Tibial nerve (tissue), 4 donors: ENCODE measurements around the gene VGLL4.

Source experiments
- EP300 ChIP-seq, 2 donors: sonication (generic); formaldehyde crosslinking; IDR thresholded peaks; one replicate each; pipeline ENCODE4 v1.6.1; 2017; ENCODE audit warnings: antibody characterized with exemption in 2 of 2, mild to moderate bottlenecking in 1 of 2
- TF ChIP-seq, protein P1 (sequence below), 5 experiments: fragments of 200-600 bp in 3 of 5; fragments of 450-650 bp in 2 of 5; sonication (generic) in 3 of 5; IDR thresholded peaks; one replicate each; pipeline ENCODE4 v1.5.1; 2016 to 2019; ENCODE audit warnings: antibody characterized with exemption in 5 of 5, mild to moderate bottlenecking in 3 of 5, moderate library complexity in 2 of 5

DNA sequence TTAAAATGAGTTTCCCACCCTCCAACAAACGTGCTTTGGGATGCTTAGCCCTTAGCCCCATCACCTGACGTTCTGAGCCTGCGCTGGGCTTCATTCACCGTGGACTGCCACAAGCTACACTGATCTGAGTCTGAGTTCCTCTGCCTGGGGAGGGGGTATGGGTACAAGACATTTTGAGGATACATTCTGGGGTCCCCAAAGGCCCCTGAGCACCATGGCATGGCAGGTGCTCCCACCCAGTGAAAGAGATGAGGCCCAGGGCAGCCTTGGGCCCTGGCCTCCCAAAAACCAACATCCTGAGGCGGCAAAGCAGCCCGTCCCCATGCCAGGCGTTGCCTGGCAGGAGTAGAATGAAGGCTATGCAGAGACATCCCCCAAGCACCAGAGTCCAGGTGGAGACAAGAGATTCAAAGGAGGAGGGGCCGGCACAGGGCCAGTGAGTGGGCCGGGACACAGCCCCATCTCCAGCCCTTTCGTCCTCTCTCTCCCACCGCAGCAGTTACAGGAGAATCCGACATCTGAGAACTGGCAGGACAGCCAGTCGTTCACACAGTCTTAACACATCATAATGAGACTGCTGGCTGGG lies 74.5 kb downstream of the VGLL4 start:
- no peak for TF ChIP-seq EP300 (IDR thresholded peaks at IDR 0.05)
- TF ChIP-seq, protein P1, sequence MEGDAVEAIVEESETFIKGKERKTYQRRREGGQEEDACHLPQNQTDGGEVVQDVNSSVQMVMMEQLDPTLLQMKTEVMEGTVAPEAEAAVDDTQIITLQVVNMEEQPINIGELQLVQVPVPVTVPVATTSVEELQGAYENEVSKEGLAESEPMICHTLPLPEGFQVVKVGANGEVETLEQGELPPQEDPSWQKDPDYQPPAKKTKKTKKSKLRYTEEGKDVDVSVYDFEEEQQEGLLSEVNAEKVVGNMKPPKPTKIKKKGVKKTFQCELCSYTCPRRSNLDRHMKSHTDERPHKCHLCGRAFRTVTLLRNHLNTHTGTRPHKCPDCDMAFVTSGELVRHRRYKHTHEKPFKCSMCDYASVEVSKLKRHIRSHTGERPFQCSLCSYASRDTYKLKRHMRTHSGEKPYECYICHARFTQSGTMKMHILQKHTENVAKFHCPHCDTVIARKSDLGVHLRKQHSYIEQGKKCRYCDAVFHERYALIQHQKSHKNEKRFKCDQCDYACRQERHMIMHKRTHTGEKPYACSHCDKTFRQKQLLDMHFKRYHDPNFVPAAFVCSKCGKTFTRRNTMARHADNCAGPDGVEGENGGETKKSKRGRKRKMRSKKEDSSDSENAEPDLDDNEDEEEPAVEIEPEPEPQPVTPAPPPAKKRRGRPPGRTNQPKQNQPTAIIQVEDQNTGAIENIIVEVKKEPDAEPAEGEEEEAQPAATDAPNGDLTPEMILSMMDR (IDR thresholded peaks at IDR 0.05), result no peak
